ENCODE results near the gene COL4A4.

COL4A4 gene

GRCh38 chr2:227161947-227162346, 2.1 kb downstream of the COL4A4 start:
- DNase-seq (ENCODE audit: low read depth): no peak

- DNase-seq (ENCODE audit: low read depth): no peak
Observed at GRCh38 chr2:227160164-227160563, 3.8 kb downstream of the COL4A4 start.

GRCh38 chr2:227154986-227155774, 8.8 kb downstream of the COL4A4 start:
- peak; percentile 20 for DNase-seq (ENCODE audit: low read depth)

GRCh38 chr2:227153758-227154486, 10.1 kb downstream of the COL4A4 start:
- DNase-seq (ENCODE audit: low read depth): no peak

GRCh38 chr2:227153307-227153706, 10.7 kb downstream of the COL4A4 start:
- DNase-seq (ENCODE audit: low read depth): no peak

GRCh38 chr2:227152093-227152766, 11.8 kb downstream of the COL4A4 start:
- DNase-seq (ENCODE audit: low read depth): no peak

- no peak for DNase-seq (ENCODE audit: low read depth)
Observed at GRCh38 chr2:227150222-227150936, 13.6 kb downstream of the COL4A4 start.

GRCh38 chr2:227148106-227148505, 15.9 kb downstream of the COL4A4 start:
- no peak for DNase-seq (ENCODE audit: low read depth)

GRCh38 chr2:227147023-227147422, 17.0 kb downstream of the COL4A4 start:
- no peak for DNase-seq (ENCODE audit: low read depth)

GRCh38 chr2:227146456-227146855, 17.5 kb downstream of the COL4A4 start:
- DNase-seq (ENCODE audit: low read depth): no peak

- DNase-seq (ENCODE audit: low read depth): no peak
Observed at GRCh38 chr2:227143895-227144294, 20.1 kb downstream of the COL4A4 start.

- DNase-seq (ENCODE audit: low read depth): no peak
Observed at GRCh38 chr2:227141301-227141700, 22.7 kb downstream of the COL4A4 start.

GRCh38 chr2:227134591-227134990, 29.4 kb downstream of the COL4A4 start:
- DNase-seq (ENCODE audit: low read depth): no peak

GRCh38 chr2:227132986-227133385, 31.0 kb downstream of the COL4A4 start:
- DNase-seq (ENCODE audit: low read depth): no peak

GRCh38 chr2:227130636-227131035, 33.4 kb downstream of the COL4A4 start:
- no peak for DNase-seq (ENCODE audit: low read depth)

GRCh38 chr2:227127201-227127600, 36.8 kb downstream of the COL4A4 start:
- no peak for DNase-seq (ENCODE audit: low read depth)

GRCh38 chr2:227125506-227125905, 38.5 kb downstream of the COL4A4 start:
- no peak for DNase-seq (ENCODE audit: low read depth)

GRCh38 chr2:227124811-227125210, 39.2 kb downstream of the COL4A4 start:
- no peak for DNase-seq (ENCODE audit: low read depth)

- no peak for DNase-seq (ENCODE audit: low read depth)
Observed at GRCh38 chr2:227123697-227124096, 40.3 kb downstream of the COL4A4 start.

- DNase-seq (ENCODE audit: low read depth): no peak
Observed at GRCh38 chr2:227118353-227118752, 45.7 kb downstream of the COL4A4 start.

GRCh38 chr2:227117852-227118251, 46.2 kb downstream of the COL4A4 start:
- DNase-seq (ENCODE audit: low read depth): no peak

GRCh38 chr2:227117027-227117426, 47.0 kb downstream of the COL4A4 start:
- DNase-seq (ENCODE audit: low read depth): no peak

Data from fibroblast of the conjunctiva (primary cell).